Nephron (organoid): ENCODE results near the gene PDHX.
A peak's percentile ranks its signal among the peaks of the same experiment; 100 is the strongest.

Experiments used
- H3K27ac Mint-ChIP-seq, 3 experiments: 2 replicates each; pipeline ENCODE4 v1.8.0; 2020; ENCODE audit warnings: mixed read lengths in 3 of 3, mild to moderate bottlenecking in 2 of 3, moderate library complexity in 1 of 3
- H3K27me3 Mint-ChIP-seq: 2 replicates; pipeline ENCODE4 v1.8.0; 2021; ENCODE audit warnings: low read depth, mild to moderate bottlenecking, moderate library complexity, mixed read lengths
- H3K36me3 Mint-ChIP-seq: 2 replicates; pipeline ENCODE4 v1.8.0; 2020; ENCODE audit warnings: low read depth, mixed read lengths
- H3K4me1 Mint-ChIP-seq: 2 replicates; pipeline ENCODE4 v1.8.0; 2020; ENCODE audit warnings: mixed read lengths
- H3K4me3 Mint-ChIP-seq, 3 experiments: 2 replicates each; pipeline ENCODE4 v1.8.0; 2020; ENCODE audit warnings: mild to moderate bottlenecking in 3 of 3, mixed read lengths in 3 of 3, moderate library complexity in 2 of 3
- H3K9me3 Mint-ChIP-seq: 2 replicates; pipeline ENCODE4 v1.8.0; 2020; ENCODE audit warnings: mixed read lengths
- TF ChIP-seq, protein P1 (sequence below), 3 experiments: fragments of 200-600 bp; sonication (generic); IDR thresholded peaks; one replicate each; pipeline ENCODE4 v1.5.0; 2021; ENCODE audit warnings: antibody characterized with exemption in 3 of 3; ENCODE audit not compliant: unreplicated experiment in 3 of 3

PDHX gene

DNA sequence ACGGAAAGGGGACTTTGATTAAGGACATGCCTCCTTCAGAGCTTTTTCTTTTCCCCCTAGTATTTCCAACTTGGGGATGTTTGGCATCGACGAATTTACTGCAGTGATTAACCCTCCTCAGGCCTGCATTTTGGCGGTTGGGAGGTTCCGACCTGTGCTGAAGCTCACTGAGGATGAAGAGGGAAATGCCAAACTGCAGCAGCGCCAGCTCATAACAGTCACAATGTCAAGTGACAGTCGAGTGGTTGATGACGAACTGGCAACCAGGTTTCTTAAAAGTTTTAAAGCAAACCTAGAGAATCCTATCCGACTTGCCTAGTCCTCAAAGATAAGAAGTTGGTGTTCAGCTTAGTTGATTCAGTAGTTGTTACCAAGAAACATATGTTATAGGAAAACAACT, 78.4 kb downstream of the PDHX start:
- Mint-ChIP-seq H3K4me1 (peaks cover 5% of the 10 kb centered on the region), H3K4me3 (no peak overlapping the region)

DNA sequence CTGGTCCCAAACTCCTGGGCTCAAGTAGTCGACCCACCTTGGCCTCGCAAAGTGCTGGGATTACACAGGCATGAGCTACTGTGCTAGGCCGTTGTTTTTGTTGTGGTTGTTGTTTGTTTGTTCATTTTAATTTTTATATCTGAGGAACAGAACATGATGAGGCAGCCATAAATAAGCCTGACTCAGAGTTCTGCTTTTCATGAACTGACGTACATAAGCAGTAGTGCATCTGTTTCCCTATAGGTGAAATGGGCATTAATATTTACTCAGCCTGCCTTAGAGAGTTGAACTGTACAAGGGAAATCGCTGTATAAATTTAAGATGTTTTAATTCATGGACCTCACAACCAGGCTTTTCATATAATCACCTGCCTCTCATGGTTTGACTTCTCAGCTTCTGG, 80.5 kb downstream of the PDHX start:
- H3K4me3 Mint-ChIP-seq: no peak overlapping the region
- peaks cover 5% of the 10 kb centered on the region for H3K4me1 Mint-ChIP-seq
- TF ChIP-seq, protein P1, sequence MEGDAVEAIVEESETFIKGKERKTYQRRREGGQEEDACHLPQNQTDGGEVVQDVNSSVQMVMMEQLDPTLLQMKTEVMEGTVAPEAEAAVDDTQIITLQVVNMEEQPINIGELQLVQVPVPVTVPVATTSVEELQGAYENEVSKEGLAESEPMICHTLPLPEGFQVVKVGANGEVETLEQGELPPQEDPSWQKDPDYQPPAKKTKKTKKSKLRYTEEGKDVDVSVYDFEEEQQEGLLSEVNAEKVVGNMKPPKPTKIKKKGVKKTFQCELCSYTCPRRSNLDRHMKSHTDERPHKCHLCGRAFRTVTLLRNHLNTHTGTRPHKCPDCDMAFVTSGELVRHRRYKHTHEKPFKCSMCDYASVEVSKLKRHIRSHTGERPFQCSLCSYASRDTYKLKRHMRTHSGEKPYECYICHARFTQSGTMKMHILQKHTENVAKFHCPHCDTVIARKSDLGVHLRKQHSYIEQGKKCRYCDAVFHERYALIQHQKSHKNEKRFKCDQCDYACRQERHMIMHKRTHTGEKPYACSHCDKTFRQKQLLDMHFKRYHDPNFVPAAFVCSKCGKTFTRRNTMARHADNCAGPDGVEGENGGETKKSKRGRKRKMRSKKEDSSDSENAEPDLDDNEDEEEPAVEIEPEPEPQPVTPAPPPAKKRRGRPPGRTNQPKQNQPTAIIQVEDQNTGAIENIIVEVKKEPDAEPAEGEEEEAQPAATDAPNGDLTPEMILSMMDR (IDR thresholded peaks at IDR 0.05; ENCODE audit: unreplicated experiment in 3 of 3): no peak
- no peaks in the 10 kb centered on the region for H3K9me3 Mint-ChIP-seq
- peaks cover 14% of the 10 kb centered on the region for H3K36me3 Mint-ChIP-seq
- H3K27ac Mint-ChIP-seq: no peak overlapping the region
- no peaks in the 10 kb centered on the region for H3K27me3 Mint-ChIP-seq

More for the DNA sequence above, 78.4 kb downstream of the PDHX start:
- H3K9me3 Mint-ChIP-seq: no peaks in the 10 kb centered on the region
- H3K27ac Mint-ChIP-seq: no peak overlapping the region
- TF ChIP-seq, protein P1 (IDR thresholded peaks at IDR 0.05; ENCODE audit: unreplicated experiment in 3 of 3): no peak
- H3K36me3 Mint-ChIP-seq: peaks cover 18% of the 10 kb centered on the region
- no peaks in the 10 kb centered on the region for H3K27me3 Mint-ChIP-seq

DNA sequence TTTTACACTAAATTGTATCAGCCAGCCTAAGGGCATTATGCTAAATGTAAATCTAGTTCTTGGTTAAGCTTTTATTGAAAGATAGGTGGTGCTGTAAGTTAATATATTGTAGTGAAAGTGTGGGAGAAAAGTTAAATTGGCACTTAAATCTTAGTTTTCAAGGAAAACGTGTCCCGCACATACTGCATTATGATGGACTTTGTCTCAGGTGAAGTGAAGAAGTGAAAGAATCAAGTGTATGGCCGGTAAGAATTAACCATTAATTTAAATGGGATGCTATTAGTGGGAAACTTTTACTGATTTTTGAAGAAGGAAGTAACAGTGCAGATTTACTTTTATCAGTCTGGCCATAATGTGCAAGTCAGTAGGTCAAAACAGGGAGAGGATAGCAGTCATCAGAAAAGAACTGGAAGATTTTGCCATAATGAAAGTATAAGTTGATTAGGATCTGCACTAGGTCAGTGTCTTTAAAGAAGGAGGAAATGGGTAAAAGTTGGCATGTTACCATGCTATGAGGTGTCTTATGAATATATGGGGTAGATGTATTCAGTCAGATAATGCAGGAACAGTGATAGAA, 81.6 kb downstream of the PDHX start:
- H3K4me3 Mint-ChIP-seq: no peak overlapping the region
- H3K36me3 Mint-ChIP-seq: peaks cover 11% of the 10 kb centered on the region
- TF ChIP-seq, protein P1 (IDR thresholded peaks at IDR 0.05; ENCODE audit: unreplicated experiment in 3 of 3): peak in 2 of 3 experiments; percentile 45 to 59
- no peaks in the 10 kb centered on the region for H3K9me3 Mint-ChIP-seq
- H3K27me3 Mint-ChIP-seq: no peaks in the 10 kb centered on the region
- no peak overlapping the region for H3K27ac Mint-ChIP-seq
- H3K4me1 Mint-ChIP-seq: peaks cover 5% of the 10 kb centered on the region

DNA sequence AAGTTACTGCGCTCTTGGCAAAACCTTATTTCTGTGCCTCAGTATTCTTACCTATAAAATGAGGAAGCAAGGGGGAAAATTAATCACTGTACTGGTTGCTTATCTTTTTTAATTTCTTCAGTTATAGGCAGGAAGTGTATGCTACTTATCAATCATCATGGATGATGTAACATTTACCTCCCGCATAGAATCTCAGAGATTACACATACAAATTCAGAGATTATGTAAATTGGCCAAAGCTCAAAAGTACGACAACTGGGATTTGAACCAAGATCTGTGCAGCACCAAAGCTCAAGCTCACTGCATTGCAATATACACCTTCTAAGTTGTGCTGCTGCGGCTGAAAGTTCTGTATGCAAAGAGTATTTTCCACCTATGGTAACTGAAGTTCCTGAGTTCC, 83.0 kb downstream of the PDHX start:
- Mint-ChIP-seq H3K9me3 (no peaks in the 10 kb centered on the region), H3K27me3 (no peaks in the 10 kb centered on the region), H3K4me3 (no peak overlapping the region), H3K27ac (no peak overlapping the region), H3K4me1 (peaks cover 5% of the 10 kb centered on the region), H3K36me3 (peaks cover 4% of the 10 kb centered on the region)
- TF ChIP-seq, protein P1 (IDR thresholded peaks at IDR 0.05; ENCODE audit: unreplicated experiment in 3 of 3): no peak

DNA sequence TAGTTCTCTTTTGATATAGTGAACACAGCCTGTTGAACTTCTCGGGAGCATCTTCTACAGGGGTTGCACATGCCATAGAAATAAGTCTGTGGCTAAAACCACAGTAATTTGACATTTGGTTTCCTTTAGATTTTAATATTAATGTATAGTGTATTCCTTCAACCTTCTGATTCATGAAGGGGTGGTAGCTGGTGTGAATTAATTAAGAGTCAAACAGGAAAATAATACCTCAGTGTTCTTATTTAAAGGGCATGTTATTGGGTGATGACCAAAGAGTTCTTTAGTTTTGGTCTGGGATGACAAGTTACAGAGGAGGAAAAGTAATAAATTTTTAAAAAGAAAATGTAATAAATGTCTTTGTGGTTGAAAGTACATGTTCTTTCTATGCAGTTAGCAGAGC, 86.8 kb downstream of the PDHX start:
- peaks cover 5% of the 10 kb centered on the region for H3K4me1 Mint-ChIP-seq
- no peaks in the 10 kb centered on the region for H3K9me3 Mint-ChIP-seq
- no peaks in the 10 kb centered on the region for H3K36me3 Mint-ChIP-seq
- no peak overlapping the region for H3K4me3 Mint-ChIP-seq
- TF ChIP-seq, protein P1 (IDR thresholded peaks at IDR 0.05; ENCODE audit: unreplicated experiment in 3 of 3): no peak
- no peaks in the 10 kb centered on the region for H3K27me3 Mint-ChIP-seq
- H3K27ac Mint-ChIP-seq: no peak overlapping the region

DNA sequence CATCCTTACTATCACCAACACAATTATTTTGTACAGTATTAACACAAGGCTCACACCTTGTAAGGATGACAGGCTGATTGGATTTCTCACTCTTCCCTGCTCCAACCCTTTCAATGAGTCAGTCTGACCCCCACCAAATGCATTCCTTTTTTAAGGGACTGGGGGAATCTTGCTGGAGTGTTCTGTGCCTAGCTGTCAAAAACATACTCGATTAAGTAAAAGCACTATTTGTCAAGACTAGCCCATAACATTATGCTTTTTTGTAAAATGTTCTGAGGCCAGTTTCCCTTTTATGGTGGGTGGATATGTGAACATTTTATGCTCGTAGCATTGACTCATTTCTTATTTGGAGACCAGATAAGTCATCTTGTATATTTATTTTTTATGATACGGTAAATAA, 87.2 kb downstream of the PDHX start:
- Mint-ChIP-seq H3K4me1 (peaks cover 5% of the 10 kb centered on the region), H3K9me3 (no peaks in the 10 kb centered on the region), H3K27me3 (no peaks in the 10 kb centered on the region), H3K36me3 (no peaks in the 10 kb centered on the region), H3K4me3 (no peak overlapping the region), H3K27ac (no peak overlapping the region)
- TF ChIP-seq, protein P1 (IDR thresholded peaks at IDR 0.05; ENCODE audit: unreplicated experiment in 3 of 3): no peak
